A549 (cell line): ENCODE measurements around the gene FNDC1. TPM values are rescaled to one million over a fixed set of nuclear protein-coding genes. Genes with fewer than 3 reads are reported as not detected.

ENCODE experiments used
- ATAC-seq, 2 experiments: fragments of 200-7000 bp in 1 of 2; fragments of >200 bp in 1 of 2; cut with Nextera tagmentation in 1 of 2; cut with Tn5 transposase in 1 of 2; 3 replicates each; pipeline versions ENCODE4 v1.8.0 to v1.9.1; 2018 to 2020; ENCODE audit warnings: mild to moderate bottlenecking in 1 of 2, moderate library complexity in 1 of 2
- CTCF ChIA-PET: fragments of 300-600 bp; sonication (Branson Sonifier 250); formaldehyde crosslinking; extraction: SDS; loops from one replicate; lab custom pipeline; 2021; ENCODE audit warnings: antibody characterized with exemption, inconsistent platforms; lab: Yijun Ruan, JAX
- POLR2A ChIA-PET: fragments of 350-600 bp; formaldehyde crosslinking; extraction: SDS; loops from one replicate; lab custom pipeline; 2021; ENCODE audit warnings: antibody characterized with exemption, inconsistent platforms; lab: Yijun Ruan, JAX
- DNase-seq, 2 experiments: peaks; one replicate each; pipeline versions ENCODE4 v3.0.0 to v3.0.0-alpha.2; 2011 to 2016; ENCODE audit warnings: low read depth in 1 of 2, low spot score in 1 of 2
- FAIRE-seq: peaks from 2 replicates; lab custom pipeline; 2011; peaks lifted over from hg19 to GRCh38; lab: Jason Lieb, UNC
- H3K27ac ChIP-seq, 2 experiments: fragments of >200 bp; sonication (Bioruptor Twin); formaldehyde crosslinking; 3 replicates each; pipeline ENCODE4 v1.5.1; 2016 to 2017
- H3K4me1 ChIP-seq: fragments of >200 bp; sonication (Bioruptor Twin); formaldehyde crosslinking; 3 replicates; pipeline ENCODE4 v1.6.1; 2016
- H3K4me2 ChIP-seq: fragments of >200 bp; sonication (Bioruptor Twin); formaldehyde crosslinking; 3 replicates; pipeline ENCODE4 v1.6.1; 2016
- H3K4me3 ChIP-seq: fragments of >200 bp; sonication (Bioruptor Twin); formaldehyde crosslinking; 3 replicates; pipeline ENCODE4 v1.5.1; 2016
- H3K9me3 ChIP-seq: fragments of >200 bp; sonication (Bioruptor Twin); formaldehyde crosslinking; 3 replicates; pipeline ENCODE4 v1.6.1; 2016
- CBX2 ChIP-seq: fragments of 200-600 bp; sonication (generic); IDR thresholded peaks from 2 replicates; pipeline ENCODE4 v1.6.1; 2016; ENCODE audit warnings: low read depth, mild to moderate bottlenecking, borderline replicate concordance
- CHD2 ChIP-seq: fragments of 150-350 bp; IDR thresholded peaks from 2 replicates; pipeline ENCODE4 v1.6.1; 2014; ENCODE audit warnings: low read length; ENCODE audit not compliant: partially characterized antibody
- CHD4 ChIP-seq: fragments of 200-600 bp; sonication (generic); IDR thresholded peaks from 2 replicates; pipeline ENCODE4 v1.6.1; 2016; ENCODE audit warnings: antibody characterized with exemption, mild to moderate bottlenecking, borderline replicate concordance
- EHMT2 ChIP-seq: fragments of 200-600 bp; sonication (generic); IDR thresholded peaks from 2 replicates; pipeline ENCODE4 v1.6.1; 2016; ENCODE audit warnings: antibody characterized with exemption, low read depth, mild to moderate bottlenecking, moderate library complexity
- ESRRA ChIP-seq: fragments of 150-350 bp; IDR thresholded peaks from 2 replicates; pipeline ENCODE4 v1.6.1; 2014; ENCODE audit warnings: mild to moderate bottlenecking, low read length, borderline replicate concordance
- FOSB ChIP-seq: fragments of 250-450 bp; sonication (Bioruptor Pico); IDR thresholded peaks from 2 replicates; pipeline ENCODE4 v1.5.0; 2020; ENCODE audit warnings: mild to moderate bottlenecking, moderate library complexity
- FOSL2 ChIP-seq, 2 experiments: fragments of 450-650 bp in 1 of 2; fragments of >200 bp in 1 of 2; sonication (Bioruptor Twin) in 1 of 2; formaldehyde crosslinking; IDR thresholded peaks; 2 replicates each; pipeline versions ENCODE4 v1.5.0 to v1.6.1; 2016 to 2020; ENCODE audit warnings: mild to moderate bottlenecking in 1 of 2, moderate library complexity in 1 of 2
- FOXS1 ChIP-seq: fragments of 250-450 bp; sonication (Bioruptor Pico); IDR thresholded peaks from 2 replicates; pipeline ENCODE4 v1.5.0; 2020; ENCODE audit warnings: mild to moderate bottlenecking, moderate library complexity
- JUN ChIP-seq, 2 experiments: fragments of >200 bp; sonication (Bioruptor Twin); formaldehyde crosslinking; IDR thresholded peaks; 2 replicates in 1 of 2; 3 replicates in 1 of 2; pipeline ENCODE4 v1.6.1; 2016 to 2017
- JUNB ChIP-seq: fragments of >200 bp; sonication (Bioruptor Twin); formaldehyde crosslinking; IDR thresholded peaks from 2 replicates; pipeline ENCODE4 v1.6.1; 2016
- MAFK ChIP-seq: fragments of 450-650 bp; IDR thresholded peaks from 2 replicates; pipeline ENCODE4 v1.6.1; 2014; ENCODE audit not compliant: partially characterized antibody
- MYC ChIP-seq: IDR thresholded peaks from 2 replicates; pipeline ENCODE4 v1.6.1; 2012; ENCODE audit warnings: mild to moderate bottlenecking, inconsistent platforms, low read length, improper control_type of control experiment, borderline replicate concordance
- NFE2L2 ChIP-seq: fragments of 150-350 bp; conservative IDR thresholded peaks from 2 replicates; pipeline ENCODE4 v1.6.1; 2014; ENCODE audit warnings: low read length
- NR3C1 ChIP-seq: fragments of >200 bp; sonication (Bioruptor Twin); formaldehyde crosslinking; IDR thresholded peaks from 3 replicates; pipeline ENCODE4 v1.6.1; 2017
- PHF8 ChIP-seq: fragments of 200-600 bp; sonication (generic); IDR thresholded peaks from 2 replicates; pipeline ENCODE4 v1.6.1; 2016; ENCODE audit warnings: low read depth, mild to moderate bottlenecking, antibody characterized with exemption, moderate library complexity, borderline replicate concordance
- RAD21 ChIP-seq, 2 experiments: fragments of >200 bp in 1 of 2; sonication (Bioruptor Twin) in 1 of 2; formaldehyde crosslinking in 1 of 2; IDR thresholded peaks in 1 of 2; conservative IDR thresholded peaks in 1 of 2; 2 replicates in 1 of 2; 3 replicates in 1 of 2; pipeline ENCODE4 v1.6.1; 2012 to 2018; ENCODE audit warnings: inconsistent platforms in 1 of 2
- RCOR1 ChIP-seq: fragments of 150-350 bp; IDR thresholded peaks from 2 replicates; pipeline ENCODE4 v1.6.1; 2014; ENCODE audit warnings: antibody characterized with exemption, low read length, low read depth
- RFX5 ChIP-seq: fragments of 450-650 bp; IDR thresholded peaks from 2 replicates; pipeline ENCODE4 v1.7.1; 2014; ENCODE audit warnings: antibody characterized with exemption, mild to moderate bottlenecking, moderate library complexity
- SMC3 ChIP-seq: fragments of >200 bp; sonication (Bioruptor Twin); formaldehyde crosslinking; IDR thresholded peaks from 3 replicates; pipeline ENCODE4 v1.6.1; 2018; ENCODE audit warnings: inconsistent platforms
- SREBF2 ChIP-seq: fragments of 450-650 bp; IDR thresholded peaks from 2 replicates; pipeline ENCODE4 v1.6.1; 2014; ENCODE audit warnings: mild to moderate bottlenecking, moderate library complexity
- TFCP2L1 ChIP-seq: fragments of 250-450 bp; sonication (Bioruptor Pico); IDR thresholded peaks from 2 replicates; pipeline ENCODE4 v1.5.0; 2021; ENCODE audit warnings: mild to moderate bottlenecking
- ZC3H11A ChIP-seq: fragments of 450-650 bp; IDR thresholded peaks from 2 replicates; pipeline ENCODE4 v1.6.1; 2014; ENCODE audit warnings: antibody characterized with exemption, mild to moderate bottlenecking
- ZNF302 ChIP-seq: fragments of 250-450 bp; sonication (Bioruptor Pico); IDR thresholded peaks from 2 replicates; pipeline ENCODE4 v1.9.0; 2021; ENCODE audit warnings: inconsistent platforms, mild to moderate bottlenecking, moderate library complexity
- ZSCAN20 ChIP-seq: fragments of 250-450 bp; sonication (Bioruptor Pico); IDR thresholded peaks from 2 replicates; pipeline ENCODE4 v1.8.0; 2022; ENCODE audit warnings: mild to moderate bottlenecking, moderate library complexity
- WGBS: methylation state at CpG from one replicate; pipeline ENCODE4 v1.1.6; 2017; ENCODE audit errors: missing lambda C conversion rate; 5-methylcytosine and 5-hydroxymethylcytosine counted together
- polyA plus RNA-seq, 4 experiments: library from polyadenylated mRNA; depleted of rRNA in 3 of 4; stranded (reverse); fragments of >200 nt; fragmentation: RNase III in 1 of 4; extraction: RNeasy Plus Mini Kit Qiagen cat#74134 plus additional on column Dnase treatment in 1 of 4; gene quantifications; 2 replicates in 3 of 4; 3 replicates in 1 of 4; pipeline ENCODE4 v1.2.3, GENCODE V29; 2011 to 2017
- TF ChIP-seq, protein P1 (sequence below): fragments of 150-350 bp; IDR thresholded peaks from 2 replicates; pipeline ENCODE4 v1.6.1; 2014; ENCODE audit warnings: low read depth, mild to moderate bottlenecking, low read length
- TF ChIP-seq, protein P2 (sequence below): IDR thresholded peaks from 2 replicates; pipeline ENCODE4 v1.6.1; 2012
- TF ChIP-seq, protein P3 (sequence below): IDR thresholded peaks from 2 replicates; pipeline ENCODE4 v1.6.1; 2012; ENCODE audit warnings: low read depth, borderline replicate concordance
- TF ChIP-seq, protein P4 (sequence below): fragments of >200 bp; sonication (Bioruptor Twin); formaldehyde crosslinking; IDR thresholded peaks from 3 replicates; pipeline ENCODE4 v1.5.1; 2016
- TF ChIP-seq, protein P5 (sequence below): fragments of >200 bp; sonication (Bioruptor Twin); formaldehyde crosslinking; IDR thresholded peaks from 3 replicates; pipeline ENCODE4 v1.6.1; 2016

Gene FNDC1
- polyA plus RNA-seq, 2 of the 4 experiments (the other 2 are of a cell fraction), result 0.01 TPM; not detected in 1

DNA sequence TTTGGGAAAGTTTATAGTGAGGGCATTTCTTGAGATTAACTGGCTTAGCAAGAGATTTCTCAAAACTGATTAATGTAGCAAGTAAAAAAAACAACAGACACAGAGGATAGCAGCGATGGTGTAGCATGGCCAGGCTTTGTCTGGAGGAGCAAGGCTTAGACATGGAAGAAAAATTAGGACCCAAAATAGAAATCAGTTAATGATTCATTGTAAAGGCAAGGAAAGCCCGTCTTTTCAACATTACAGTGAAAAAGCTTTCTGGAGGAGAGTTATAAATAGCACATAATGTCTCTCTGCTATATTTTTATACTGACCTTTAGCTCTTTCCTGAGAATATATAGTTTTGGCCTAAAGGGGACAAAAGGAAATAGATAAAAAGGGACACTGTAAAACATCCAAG lies 45.1 kb downstream of the FNDC1 start:
- WGBS, result 15% methylated on average over 2 of the region's 2 CpGs
- ChIA-PET POLR2A (no interaction called here), CTCF (interaction anchor here (1.5 to 1.9 kb wide), 2 partner anchors 13 to 441 kb away, joined by 4 to 9 read pairs; no protein-coding TSS in a partner anchor)
- H3K4me3 ChIP-seq, result no peak overlapping the region
- H3K4me1 ChIP-seq, result no peaks in the 10 kb centered on the region
- FAIRE-seq (no peak), ATAC-seq (no peak), DNase-seq (no peak)
- TF ChIP-seq RCOR1 (no peak), FOSL2 (IDR thresholded peaks at IDR 0.05) (no peak), FOSL2 (CRISPR knock-in tag; IDR thresholded peaks at IDR 0.05) (no peak), ESRRA (no peak), JUNB (no peak), RFX5 (no peak), FOSB (no peak), NR3C1 (no peak), SMC3 (no peak)
- TF ChIP-seq, protein P1, sequence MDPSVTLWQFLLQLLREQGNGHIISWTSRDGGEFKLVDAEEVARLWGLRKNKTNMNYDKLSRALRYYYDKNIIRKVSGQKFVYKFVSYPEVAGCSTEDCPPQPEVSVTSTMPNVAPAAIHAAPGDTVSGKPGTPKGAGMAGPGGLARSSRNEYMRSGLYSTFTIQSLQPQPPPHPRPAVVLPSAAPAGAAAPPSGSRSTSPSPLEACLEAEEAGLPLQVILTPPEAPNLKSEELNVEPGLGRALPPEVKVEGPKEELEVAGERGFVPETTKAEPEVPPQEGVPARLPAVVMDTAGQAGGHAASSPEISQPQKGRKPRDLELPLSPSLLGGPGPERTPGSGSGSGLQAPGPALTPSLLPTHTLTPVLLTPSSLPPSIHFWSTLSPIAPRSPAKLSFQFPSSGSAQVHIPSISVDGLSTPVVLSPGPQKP, result no peak
- no peak overlapping the region for H3K27ac ChIP-seq
- H3K4me2 ChIP-seq, result no peak overlapping the region
- H3K9me3 ChIP-seq, result no peaks in the 10 kb centered on the region

DNA sequence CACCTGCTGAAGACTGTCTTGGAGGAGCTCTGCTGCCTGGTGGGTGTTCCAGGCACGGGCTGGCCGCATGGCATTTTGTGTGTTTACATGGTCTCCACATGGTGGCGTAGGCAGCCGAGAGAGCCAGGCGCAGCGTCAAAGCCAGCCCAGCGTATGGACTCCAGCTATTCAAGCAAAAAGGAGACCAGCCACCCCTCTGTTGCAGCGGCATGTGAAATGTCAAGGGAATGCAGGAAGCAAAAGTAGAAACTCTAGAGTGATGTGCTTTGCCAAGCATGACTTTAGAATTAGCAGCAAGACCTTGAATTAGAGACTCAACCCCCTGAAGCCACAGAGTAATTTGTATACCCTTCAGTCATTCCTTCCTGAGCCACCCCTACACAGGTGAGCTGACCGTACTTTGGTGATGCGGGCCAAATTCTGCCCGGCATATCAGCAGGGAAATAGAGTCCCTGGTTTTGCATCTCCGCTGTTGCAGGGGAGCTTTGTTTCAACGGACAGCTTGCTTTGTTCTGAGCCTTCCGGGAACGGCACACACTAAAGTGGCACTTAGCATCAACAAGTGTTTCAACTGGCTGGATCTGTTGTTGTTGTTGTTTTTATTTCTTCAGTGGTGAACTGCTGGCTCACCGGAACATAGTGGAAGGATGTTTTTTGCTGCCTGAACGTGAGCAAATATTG lies 48.5 kb downstream of the FNDC1 start:
- TF ChIP-seq ZC3H11A (no peak), EHMT2 (no peak), FOXS1 (CRISPR knock-in tag) (no peak), RAD21 (conservative IDR thresholded peaks at IDR 0.05 in 1 of 2, IDR thresholded peaks at IDR 0.05 in 1 of 2) (peak; percentile 45 to 53; a peak in 3 of 5 replicates), SMC3 (peak; percentile 47; the same call in 2 of the 3 replicates), JUN (IDR thresholded peaks at IDR 0.05) (no peak), ZSCAN20 (no peak), CBX2 (no peak)
- TF ChIP-seq, protein P2, sequence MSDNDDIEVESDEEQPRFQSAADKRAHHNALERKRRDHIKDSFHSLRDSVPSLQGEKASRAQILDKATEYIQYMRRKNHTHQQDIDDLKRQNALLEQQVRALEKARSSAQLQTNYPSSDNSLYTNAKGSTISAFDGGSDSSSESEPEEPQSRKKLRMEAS, result peak; percentile 27; the same call in 1 of the 2 replicates
- TF ChIP-seq, protein P3, sequence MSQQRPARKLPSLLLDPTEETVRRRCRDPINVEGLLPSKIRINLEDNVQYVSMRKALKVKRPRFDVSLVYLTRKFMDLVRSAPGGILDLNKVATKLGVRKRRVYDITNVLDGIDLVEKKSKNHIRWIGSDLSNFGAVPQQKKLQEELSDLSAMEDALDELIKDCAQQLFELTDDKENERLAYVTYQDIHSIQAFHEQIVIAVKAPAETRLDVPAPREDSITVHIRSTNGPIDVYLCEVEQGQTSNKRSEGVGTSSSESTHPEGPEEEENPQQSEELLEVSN, result no peak
- TF ChIP-seq, protein P4, sequence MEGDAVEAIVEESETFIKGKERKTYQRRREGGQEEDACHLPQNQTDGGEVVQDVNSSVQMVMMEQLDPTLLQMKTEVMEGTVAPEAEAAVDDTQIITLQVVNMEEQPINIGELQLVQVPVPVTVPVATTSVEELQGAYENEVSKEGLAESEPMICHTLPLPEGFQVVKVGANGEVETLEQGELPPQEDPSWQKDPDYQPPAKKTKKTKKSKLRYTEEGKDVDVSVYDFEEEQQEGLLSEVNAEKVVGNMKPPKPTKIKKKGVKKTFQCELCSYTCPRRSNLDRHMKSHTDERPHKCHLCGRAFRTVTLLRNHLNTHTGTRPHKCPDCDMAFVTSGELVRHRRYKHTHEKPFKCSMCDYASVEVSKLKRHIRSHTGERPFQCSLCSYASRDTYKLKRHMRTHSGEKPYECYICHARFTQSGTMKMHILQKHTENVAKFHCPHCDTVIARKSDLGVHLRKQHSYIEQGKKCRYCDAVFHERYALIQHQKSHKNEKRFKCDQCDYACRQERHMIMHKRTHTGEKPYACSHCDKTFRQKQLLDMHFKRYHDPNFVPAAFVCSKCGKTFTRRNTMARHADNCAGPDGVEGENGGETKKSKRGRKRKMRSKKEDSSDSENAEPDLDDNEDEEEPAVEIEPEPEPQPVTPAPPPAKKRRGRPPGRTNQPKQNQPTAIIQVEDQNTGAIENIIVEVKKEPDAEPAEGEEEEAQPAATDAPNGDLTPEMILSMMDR, result peak; percentile 36; the same call in 2 of the 3 replicates
- FAIRE-seq, result no peak
- Histone ChIP-seq H3K4me2 (0 out of 3 replicates have a peak overlapping the region, but pooled peaks have one; percentile 21), H3K4me1 (no peaks in the 10 kb centered on the region), H3K9me3 (no peaks in the 10 kb centered on the region), H3K4me3 (no peak overlapping the region), H3K27ac (no peak overlapping the region)
- peak; percentile 45 to 62 for DNase-seq
- WGBS, result 12% methylated on average over 13 of the region's 17 CpGs
- ATAC-seq, result peak; percentile 91 to 97
- ChIA-PET POLR2A (no interaction called here), CTCF (interaction anchor here (0.9 to 4.7 kb wide), 17 partner anchors 8 to 441 kb away, joined by 3 to 31 read pairs (median 4); no protein-coding TSS in a partner anchor)

DNA sequence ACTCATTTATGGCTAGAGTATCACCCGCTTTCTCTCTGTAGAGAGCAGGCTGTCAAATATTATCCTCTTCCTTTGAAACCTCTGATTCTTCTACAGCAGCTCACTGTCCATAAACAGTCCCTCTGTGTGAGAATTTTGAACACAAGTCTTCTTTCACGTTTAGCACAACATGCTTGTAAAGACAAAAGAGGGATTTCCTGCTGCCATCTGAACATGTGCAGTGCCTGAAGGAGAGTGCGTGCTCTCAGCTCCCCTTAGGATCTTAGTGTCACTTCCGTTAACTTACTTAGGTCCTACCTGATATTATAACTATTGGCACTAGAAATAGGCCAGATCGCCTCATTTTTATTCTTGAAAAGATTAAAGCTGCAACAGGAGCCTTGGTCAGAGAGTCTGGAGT lies 50.9 kb downstream of the FNDC1 start:
- H3K4me3 ChIP-seq, result no peak overlapping the region
- FAIRE-seq, result no peak
- ChIA-PET CTCF (interaction anchor here (1.1 to 4.7 kb wide), 3 partner anchors 32 to 435 kb away, joined by 4 to 31 read pairs (median 5); no protein-coding TSS in a partner anchor), POLR2A (no interaction called here)
- 32% methylated on average over 5 of the region's 5 CpGs for WGBS
- ATAC-seq, result no peak
- no peaks in the 10 kb centered on the region for H3K9me3 ChIP-seq
- no peak for DNase-seq
- H3K27ac ChIP-seq, result no peak overlapping the region
- no peaks in the 10 kb centered on the region for H3K4me1 ChIP-seq
- no peak overlapping the region for H3K4me2 ChIP-seq
- TF ChIP-seq, protein P5, sequence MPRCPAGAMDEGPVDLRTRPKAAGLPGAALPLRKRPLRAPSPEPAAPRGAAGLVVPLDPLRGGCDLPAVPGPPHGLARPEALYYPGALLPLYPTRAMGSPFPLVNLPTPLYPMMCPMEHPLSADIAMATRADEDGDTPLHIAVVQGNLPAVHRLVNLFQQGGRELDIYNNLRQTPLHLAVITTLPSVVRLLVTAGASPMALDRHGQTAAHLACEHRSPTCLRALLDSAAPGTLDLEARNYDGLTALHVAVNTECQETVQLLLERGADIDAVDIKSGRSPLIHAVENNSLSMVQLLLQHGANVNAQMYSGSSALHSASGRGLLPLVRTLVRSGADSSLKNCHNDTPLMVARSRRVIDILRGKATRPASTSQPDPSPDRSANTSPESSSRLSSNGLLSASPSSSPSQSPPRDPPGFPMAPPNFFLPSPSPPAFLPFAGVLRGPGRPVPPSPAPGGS, result no peak
- TF ChIP-seq CHD2, result no peak
- TF ChIP-seq SREBF2, result no peak
- no peak for TF ChIP-seq NFE2L2
- no peak for TF ChIP-seq FOSL2 (IDR thresholded peaks at IDR 0.05)
- TF ChIP-seq FOSL2 (CRISPR knock-in tag; IDR thresholded peaks at IDR 0.05), result no peak
- no peak for TF ChIP-seq PHF8
- TF ChIP-seq TFCP2L1 (CRISPR knock-in tag), result no peak
- TF ChIP-seq JUNB, result no peak
- no peak for TF ChIP-seq MYC
- no peak for TF ChIP-seq RFX5
- TF ChIP-seq CBX2, result no peak
- no peak for TF ChIP-seq CHD4
- TF ChIP-seq MAFK, result no peak
- no peak for TF ChIP-seq JUN (IDR thresholded peaks at IDR 0.05)
- no peak for TF ChIP-seq ZNF302 (CRISPR knock-in tag)
